HUES64 (cell line): ENCODE data around the gene KLHL12.
A peak's percentile ranks its signal among the peaks of the same experiment; 100 is the strongest.

Experiments used
- H3K27ac ChIP-seq: 2 replicates; pipeline ENCODE4 v1.7.0; 2013; ENCODE audit warnings: low read depth, low read length, inconsistent platforms
- H3K27me3 ChIP-seq: 2 replicates; pipeline ENCODE4 v1.6.1; 2013; ENCODE audit warnings: mild to moderate bottlenecking, low read length; ENCODE audit not compliant: insufficient read depth
- H3K36me3 ChIP-seq: 2 replicates; pipeline ENCODE4 v1.6.1; 2013; ENCODE audit warnings: mild to moderate bottlenecking, low read length; ENCODE audit not compliant: insufficient read depth
- H3K4me1 ChIP-seq: 2 replicates; pipeline ENCODE4 v1.6.1; 2013; ENCODE audit warnings: mild to moderate bottlenecking, low read length, moderate library complexity; ENCODE audit not compliant: insufficient read depth
- H3K4me3 ChIP-seq: 2 replicates; pipeline ENCODE4 v1.5.1; 2013; ENCODE audit warnings: mild to moderate bottlenecking, low read length, moderate library complexity
- H3K9ac ChIP-seq: 2 replicates; pipeline ENCODE4 v1.6.1; 2013; ENCODE audit warnings: mild to moderate bottlenecking, low read depth, low read length
- H3K9me3 ChIP-seq: 2 replicates; pipeline ENCODE4 v1.6.1; 2013; ENCODE audit warnings: low read depth, low read length; ENCODE audit not compliant: insufficient read depth
- WGBS: fragments of 150-250, 120-280 bp; methylation state at CpG from one replicate; pipeline ENCODE4 v1.1.7; 2013; ENCODE audit warnings: missing lambda C conversion rate; 5-methylcytosine and 5-hydroxymethylcytosine counted together

KLHL12 gene

DNA sequence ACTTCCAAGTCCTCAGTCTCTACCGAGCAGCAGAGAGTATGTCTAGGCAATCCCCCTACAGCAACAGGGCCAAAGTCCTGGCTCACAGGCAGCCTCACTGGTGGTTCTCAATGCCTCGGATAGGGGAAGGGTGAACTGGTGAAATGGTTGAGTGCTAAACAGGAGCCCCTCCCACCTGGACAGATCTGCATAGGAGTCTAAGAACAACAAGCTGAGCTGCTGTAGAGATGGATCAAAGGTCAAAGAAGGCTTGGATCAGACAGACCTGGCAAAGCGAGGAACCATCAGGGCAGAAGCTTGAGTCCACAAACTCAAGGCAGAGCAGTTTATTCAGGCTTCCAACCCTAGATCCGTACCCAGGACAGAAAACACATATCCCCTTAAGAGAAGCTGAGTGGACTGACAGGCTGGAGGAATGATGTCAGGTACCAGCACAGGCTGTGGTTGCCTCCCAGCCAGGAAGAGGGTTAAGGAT, 69.9 kb downstream of the KLHL12 start:
- H3K9ac ChIP-seq: no peak overlapping the region
- 66% methylated on average over 4 of the region's 4 CpGs for WGBS
- no peak overlapping the region for H3K4me3 ChIP-seq
- H3K27ac ChIP-seq: no peak overlapping the region
- H3K9me3 ChIP-seq: no peaks in the 10 kb centered on the region
- no peaks in the 10 kb centered on the region for H3K27me3 ChIP-seq
- no peaks in the 10 kb centered on the region for H3K4me1 ChIP-seq
- H3K36me3 ChIP-seq: peaks cover 44% of the 10 kb centered on the region

GRCh38 chr1:202856014-202856413, 71.0 kb downstream of the KLHL12 start:
- Histone ChIP-seq H3K36me3 (peaks cover 50% of the 10 kb centered on the region), H3K9me3 (no peaks in the 10 kb centered on the region), H3K27me3 (no peaks in the 10 kb centered on the region), H3K4me1 (no peaks in the 10 kb centered on the region), H3K9ac (no peak overlapping the region), H3K4me3 (no peak overlapping the region), H3K27ac (no peak overlapping the region)
- 100% methylated on average over 1 of the region's 2 CpGs for WGBS

- H3K36me3 ChIP-seq: peaks cover 58% of the 10 kb centered on the region
- WGBS: 95% methylated on average over 8 of the region's 8 CpGs
- H3K9me3 ChIP-seq: no peaks in the 10 kb centered on the region
- no peaks in the 10 kb centered on the region for H3K27me3 ChIP-seq
- no peak overlapping the region for H3K27ac ChIP-seq
- no peak overlapping the region for H3K4me3 ChIP-seq
- no peak overlapping the region for H3K9ac ChIP-seq
- H3K4me1 ChIP-seq: no peaks in the 10 kb centered on the region
Measured at GRCh38 chr1:202854787-202855186, 72.2 kb downstream of the KLHL12 start.

GRCh38 chr1:202852163-202852904, 74.7 kb downstream of the KLHL12 start:
- 68% methylated on average over 15 of the region's 15 CpGs for WGBS
- Histone ChIP-seq H3K9ac (no peak overlapping the region), H3K27ac (no peak overlapping the region)

GRCh38 chr1:202850593-202851362, 76.3 kb downstream of the KLHL12 start:
- Histone ChIP-seq H3K4me3 (no peak overlapping the region), H3K27ac (no peak overlapping the region), H3K9me3 (no peaks in the 10 kb centered on the region), H3K27me3 (no peaks in the 10 kb centered on the region), H3K4me1 (no peaks in the 10 kb centered on the region), H3K36me3 (peaks cover 32% of the 10 kb centered on the region), H3K9ac (no peak overlapping the region)
- WGBS: 93% methylated on average over 7 of the region's 7 CpGs

More at GRCh38 chr1:202852163-202852904, 74.7 kb downstream of the KLHL12 start:
- H3K27me3 ChIP-seq: no peaks in the 10 kb centered on the region
- peaks cover 48% of the 10 kb centered on the region for H3K36me3 ChIP-seq
- H3K4me3 ChIP-seq: no peak overlapping the region
- H3K4me1 ChIP-seq: no peaks in the 10 kb centered on the region
- no peaks in the 10 kb centered on the region for H3K9me3 ChIP-seq

DNA sequence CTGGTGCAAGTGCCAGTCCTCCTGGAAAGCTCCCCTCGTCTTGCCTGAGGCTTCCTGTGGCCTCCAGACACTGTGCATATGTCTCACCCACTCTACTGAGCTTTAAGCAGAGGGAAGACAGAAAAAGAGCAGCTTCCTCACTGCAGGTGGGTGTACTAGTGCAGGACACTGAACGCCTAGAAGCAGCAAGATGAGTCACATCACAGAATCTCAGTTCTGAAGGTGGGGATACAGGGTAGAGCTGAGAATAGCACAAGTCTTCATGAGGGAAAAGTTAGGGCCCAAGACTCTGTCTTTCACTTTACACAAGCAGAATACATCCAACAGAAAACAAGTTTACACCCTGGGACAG, 78.9 kb downstream of the KLHL12 start:
- Histone ChIP-seq H3K4me3 (no peak overlapping the region), H3K9me3 (no peaks in the 10 kb centered on the region), H3K9ac (no peak overlapping the region), H3K4me1 (no peaks in the 10 kb centered on the region), H3K36me3 (peaks cover 21% of the 10 kb centered on the region), H3K27me3 (no peaks in the 10 kb centered on the region), H3K27ac (no peak overlapping the region)
- 81% methylated on average over 2 of the region's 2 CpGs for WGBS

DNA sequence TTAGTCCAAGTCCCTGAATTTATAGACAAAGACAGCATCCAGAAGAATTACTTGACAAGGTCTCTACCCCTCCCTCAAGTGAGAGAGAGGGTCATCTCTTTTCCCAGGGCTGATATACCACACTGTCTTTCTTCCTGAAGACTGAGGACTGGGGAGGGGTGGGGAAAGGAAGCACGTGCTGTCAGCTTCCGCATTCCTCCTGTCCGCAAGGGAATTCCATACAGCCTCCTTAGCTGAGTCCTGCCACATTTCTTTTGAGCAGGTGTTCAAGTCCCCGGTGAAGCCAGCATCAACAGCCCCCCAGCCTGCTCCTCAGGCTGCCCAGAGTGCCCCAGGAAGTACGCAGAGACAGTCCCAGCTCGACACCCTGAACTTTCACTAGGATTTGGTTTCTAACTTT, 82.1 kb downstream of the KLHL12 start:
- H3K27ac ChIP-seq: no peak overlapping the region
- H3K36me3 ChIP-seq: peaks cover 6% of the 10 kb centered on the region
- no peaks in the 10 kb centered on the region for H3K4me1 ChIP-seq
- WGBS: 68% methylated on average over 6 of the region's 6 CpGs
- H3K9me3 ChIP-seq: no peaks in the 10 kb centered on the region
- H3K4me3 ChIP-seq: no peak overlapping the region
- H3K9ac ChIP-seq: peak overlapping the region; percentile 10; the same call in 1 of the 2 replicates
- H3K27me3 ChIP-seq: no peaks in the 10 kb centered on the region

DNA sequence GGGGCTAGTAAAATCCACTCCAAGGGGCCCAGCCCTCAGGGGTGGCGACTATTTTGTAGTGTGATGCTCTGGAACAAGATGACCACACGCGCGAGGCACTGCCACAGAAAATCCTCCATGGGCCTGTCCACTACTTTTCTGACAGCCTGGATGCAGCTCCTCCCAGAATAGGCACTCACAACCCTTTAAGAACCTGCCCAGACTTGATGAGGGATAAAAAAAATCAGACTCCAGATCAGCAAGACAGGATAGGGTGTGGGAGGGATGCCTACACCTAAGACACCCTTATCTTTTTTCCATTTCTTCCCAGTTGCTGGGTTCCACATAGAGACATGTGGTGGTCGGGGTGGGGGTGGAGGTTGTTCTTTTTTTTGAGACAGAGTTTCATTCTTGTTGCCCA, 82.8 kb downstream of the KLHL12 start:
- no peak overlapping the region for H3K9ac ChIP-seq
- WGBS: 97% methylated on average over 5 of the region's 5 CpGs
- no peaks in the 10 kb centered on the region for H3K4me1 ChIP-seq
- H3K27ac ChIP-seq: no peak overlapping the region
- no peaks in the 10 kb centered on the region for H3K9me3 ChIP-seq
- H3K27me3 ChIP-seq: no peaks in the 10 kb centered on the region
- H3K36me3 ChIP-seq: peaks cover 1% of the 10 kb centered on the region; the same call in 1 of the 2 replicates
- H3K4me3 ChIP-seq: no peak overlapping the region

DNA sequence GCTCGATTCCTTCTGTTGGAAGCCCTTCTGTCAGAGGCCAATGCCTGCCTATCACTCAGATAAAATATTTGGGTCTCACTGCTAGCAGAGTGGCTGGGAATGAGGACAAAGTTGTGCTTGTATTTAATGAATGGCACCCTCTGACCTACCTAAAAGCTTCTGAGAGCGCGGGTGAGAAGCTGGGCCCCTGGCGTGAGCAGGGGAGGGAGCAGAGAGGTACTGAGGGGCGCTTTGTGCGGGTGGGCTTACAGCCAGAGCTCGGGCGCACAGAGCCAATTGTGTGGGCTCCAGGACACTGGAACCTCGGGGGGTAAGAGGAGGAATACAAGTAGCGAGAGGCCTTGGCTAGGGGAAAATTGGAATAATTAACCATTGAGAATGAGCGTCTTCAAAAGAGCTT, 84.0 kb downstream of the KLHL12 start:
- H3K27me3 ChIP-seq: no peaks in the 10 kb centered on the region
- H3K9me3 ChIP-seq: no peaks in the 10 kb centered on the region
- no peak overlapping the region for H3K27ac ChIP-seq
- 92% methylated on average over 11 of the region's 11 CpGs for WGBS
- H3K4me1 ChIP-seq: no peaks in the 10 kb centered on the region
- no peak overlapping the region for H3K4me3 ChIP-seq
- no peak overlapping the region for H3K9ac ChIP-seq
- H3K36me3 ChIP-seq: no peaks in the 10 kb centered on the region
